Brain microvascular endothelial cell (primary cell): ENCODE results near the gene PLCB3.

Experiments
- DNase-seq: peaks from one replicate; pipeline ENCODE4 v3.0.0-alpha.2; 2020
- H3K27ac ChIP-seq: fragments of 250-450 bp; sonication (Bioruptor Pico); 2 replicates; pipeline ENCODE4 v1.5.1; 2020; ENCODE audit warnings: mild to moderate bottlenecking, moderate library complexity
- H3K27me3 ChIP-seq: fragments of 250-450 bp; sonication (Bioruptor Pico); replicated peaks from 2 replicates; pipeline ENCODE4 v1.5.1; 2020; ENCODE audit warnings: mild to moderate bottlenecking
- H3K36me3 ChIP-seq: fragments of 250-450 bp; sonication (Bioruptor Pico); replicated peaks from 2 replicates; pipeline ENCODE4 v1.5.1; 2020; ENCODE audit warnings: mild to moderate bottlenecking
- H3K4me3 ChIP-seq: 2 replicates; pipeline ENCODE4 v1.5.1; 2011; ENCODE audit warnings: low read depth, mild to moderate bottlenecking, control low read depth, low read length, moderate library complexity
- CTCF ChIP-seq: IDR thresholded peaks from 2 replicates; pipeline ENCODE4 v1.5.1; 2011; ENCODE audit warnings: low read depth, mild to moderate bottlenecking, moderate library complexity, low read length, control low read depth, inconsistent platforms; ENCODE audit errors: missing control alignments
- in situ Hi-C: cut with HindIII; loops from 2 replicates; pipeline ENCODE4 v1.10.0; 2017; ENCODE audit warnings: low sequenced_read_pairs, low pct_ligation_motif_present

Gene PLCB3

DNA sequence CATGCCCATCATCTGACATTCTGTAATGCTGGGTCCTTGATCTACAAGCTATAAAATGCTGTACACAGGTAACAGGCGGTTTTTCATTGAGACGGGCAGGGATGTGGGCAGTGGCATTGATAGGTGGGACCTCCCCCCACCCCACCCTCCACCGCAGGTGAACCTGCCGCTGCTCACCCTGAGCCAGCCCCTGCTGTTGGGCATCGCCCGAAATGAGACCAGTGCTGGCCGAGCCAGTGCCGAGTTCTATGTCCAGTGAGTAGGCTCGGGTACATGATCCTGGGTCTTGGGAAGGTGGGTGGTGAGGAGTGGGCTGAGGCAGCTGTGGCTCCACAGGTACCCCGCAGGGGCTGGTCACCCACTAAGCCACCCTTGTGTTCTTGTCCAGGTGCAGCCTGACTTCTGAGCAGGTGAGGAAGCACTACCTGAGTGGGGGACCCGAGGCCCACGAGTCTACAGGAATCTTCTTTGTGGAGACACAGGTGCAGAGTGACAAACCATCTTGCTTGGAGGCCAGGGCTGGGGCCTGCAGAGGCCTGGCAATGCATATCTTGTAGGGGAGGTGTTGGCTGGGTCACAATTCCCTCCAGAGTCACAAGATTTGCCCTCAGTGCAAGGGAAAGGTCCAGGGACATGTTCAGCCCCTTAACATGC is 22.1 kb upstream of the PLCB3 start:
- no peak for TF ChIP-seq CTCF
- Histone ChIP-seq H3K27me3 (no peaks in the 10 kb centered on the region), H3K4me3 (no peak overlapping the region), H3K36me3 (no peaks in the 10 kb centered on the region), H3K27ac (no peak overlapping the region)
- DNase-seq: no peak
- in situ Hi-C loops: no loop called here

- no peak for DNase-seq
- Histone ChIP-seq H3K36me3 (no peaks in the 10 kb centered on the region), H3K27ac (no peak overlapping the region), H3K27me3 (no peaks in the 10 kb centered on the region), H3K4me3 (peak overlapping the region; percentile 74)
- in situ Hi-C loops: no loop called here
- TF ChIP-seq CTCF: no peak
Measured at GRCh38 chr11:64229744-64230170, 21.6 kb upstream of the PLCB3 start.

DNA sequence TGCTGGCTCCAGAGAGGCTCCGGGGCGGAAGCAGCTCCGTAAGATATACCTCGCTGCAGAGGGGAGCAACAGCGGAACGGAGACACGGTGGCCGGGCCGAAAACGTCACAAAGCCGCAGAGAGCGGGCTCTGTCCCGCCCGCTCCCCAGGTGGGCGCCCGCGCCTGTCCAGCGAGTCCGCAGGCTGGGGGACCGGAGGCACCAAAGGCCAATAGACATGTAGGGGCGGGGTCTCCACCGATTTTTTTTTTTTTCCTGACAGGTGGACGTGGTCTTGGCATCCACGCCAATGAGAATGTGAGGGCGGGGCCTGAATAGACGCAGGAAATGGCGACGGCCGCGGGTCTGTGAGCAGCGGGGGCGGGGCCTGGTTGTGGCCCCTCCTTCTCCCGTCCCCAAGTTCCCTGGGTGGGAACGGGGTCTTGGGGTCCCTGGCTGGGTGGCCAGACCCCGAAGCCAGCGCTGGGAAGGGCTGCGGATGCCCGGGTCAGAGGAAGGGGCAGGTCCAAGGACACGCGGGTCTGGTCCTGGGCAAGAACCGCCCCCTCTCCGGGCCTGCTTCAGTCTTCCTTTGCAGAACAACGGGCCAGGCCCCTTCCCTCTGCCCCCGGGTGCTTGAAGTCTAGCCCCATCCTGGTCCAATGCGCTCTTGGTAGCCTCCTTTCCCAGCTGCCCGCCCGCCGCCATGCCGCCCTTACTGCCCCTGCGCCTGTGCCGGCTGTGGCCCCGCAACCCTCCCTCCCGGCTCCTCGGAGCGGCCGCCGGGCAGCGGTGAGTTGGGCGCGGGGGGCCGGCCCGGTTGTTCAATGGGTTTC is 21.0 kb upstream of the PLCB3 start, which contains the start of gene DNAJC4:
TSS of gene DNAJC4 (plus strand) at position 378 of the 814 bp plus-strand sequence. CDS start at position 685, 307 bp downstream.
- peak within 1 kb of the TSS; percentile 74 for H3K4me3 ChIP-seq
- no peaks in the 10 kb centered on the region for H3K36me3 ChIP-seq
- peak; percentile 82 for DNase-seq
- no peak for TF ChIP-seq CTCF
- H3K27ac ChIP-seq: peak within 1 kb of the TSS; percentile 4
- in situ Hi-C loops: no loop called here
- H3K27me3 ChIP-seq: no peaks in the 10 kb centered on the region

- in situ Hi-C loops: no loop called here
Measured at GRCh38 chr11:64230985-64231365, 20.4 kb upstream of the PLCB3 start.

GRCh38 chr11:64231546-64231945 is 19.8 kb upstream of the PLCB3 start:
- Histone ChIP-seq H3K27ac (no peak overlapping the region), H3K4me3 (no peak overlapping the region), H3K27me3 (no peaks in the 10 kb centered on the region), H3K36me3 (no peaks in the 10 kb centered on the region)
- DNase-seq: no peak
- no peak for TF ChIP-seq CTCF
- in situ Hi-C loops: no loop called here

More at GRCh38 chr11:64230985-64231365, 20.4 kb upstream of the PLCB3 start:
- peak overlapping the region; percentile 74 for H3K4me3 ChIP-seq
- H3K27ac ChIP-seq: no peak overlapping the region
- no peak for TF ChIP-seq CTCF
- H3K27me3 ChIP-seq: no peaks in the 10 kb centered on the region
- H3K36me3 ChIP-seq: no peaks in the 10 kb centered on the region
- DNase-seq: no peak
